GM18870 (cell line): ENCODE data around the gene NSRP1.
"Not testable (repeated sequence)": the region's sequence is repeated elsewhere in the genome, so short reads cannot be mapped to it uniquely, and the experiment has no call there.

Source experiments
- ATAC-seq: cut with Tn5 transposase; IDR thresholded peaks from one replicate; pipeline ENCODE4 v1.9.1; 2021; ENCODE audit warnings: moderate library complexity; ENCODE audit not compliant: unreplicated experiment

The NSRP1 gene

DNA sequence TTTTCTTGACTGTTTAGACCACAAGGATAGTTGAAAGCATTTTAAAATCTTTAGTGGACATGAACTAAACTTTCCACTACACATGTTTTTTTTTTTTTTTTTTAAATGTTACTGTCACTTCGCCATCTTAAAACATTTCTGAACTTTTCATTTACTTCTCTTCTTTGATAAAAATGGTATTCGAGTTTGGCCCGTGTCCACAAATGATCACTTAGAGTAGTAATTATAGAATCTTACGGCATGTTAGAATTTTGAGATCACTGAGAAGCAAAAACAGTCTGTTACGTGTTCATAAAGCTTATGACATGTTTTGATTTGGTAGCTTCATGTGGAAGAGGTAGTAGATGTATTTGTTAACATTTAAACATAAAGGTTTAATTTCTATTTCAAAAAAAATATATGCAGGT is 1.1 kb downstream of the NSRP1 start:
- no peak for ATAC-seq

DNA sequence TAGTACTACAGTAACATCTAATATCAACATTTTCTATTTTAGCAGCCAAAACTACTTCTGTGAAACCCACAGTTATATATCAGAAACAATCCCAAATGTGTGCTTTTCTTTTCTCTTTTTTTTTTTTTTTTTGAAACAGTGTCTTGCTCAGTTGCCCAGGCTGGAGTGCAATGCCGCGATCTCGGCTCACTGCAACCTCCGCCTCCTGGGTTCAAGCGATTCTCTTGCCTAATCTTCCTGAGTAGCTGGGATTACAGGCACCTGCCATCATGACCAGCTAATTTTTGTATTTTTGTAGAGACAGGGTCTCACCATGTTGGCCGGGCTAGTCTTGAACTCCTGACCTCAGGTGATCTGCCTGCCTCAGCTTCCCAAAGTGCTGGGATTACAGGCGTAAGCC is 2.0 kb downstream of the NSRP1 start:
- not testable (repeated sequence) for ATAC-seq

DNA sequence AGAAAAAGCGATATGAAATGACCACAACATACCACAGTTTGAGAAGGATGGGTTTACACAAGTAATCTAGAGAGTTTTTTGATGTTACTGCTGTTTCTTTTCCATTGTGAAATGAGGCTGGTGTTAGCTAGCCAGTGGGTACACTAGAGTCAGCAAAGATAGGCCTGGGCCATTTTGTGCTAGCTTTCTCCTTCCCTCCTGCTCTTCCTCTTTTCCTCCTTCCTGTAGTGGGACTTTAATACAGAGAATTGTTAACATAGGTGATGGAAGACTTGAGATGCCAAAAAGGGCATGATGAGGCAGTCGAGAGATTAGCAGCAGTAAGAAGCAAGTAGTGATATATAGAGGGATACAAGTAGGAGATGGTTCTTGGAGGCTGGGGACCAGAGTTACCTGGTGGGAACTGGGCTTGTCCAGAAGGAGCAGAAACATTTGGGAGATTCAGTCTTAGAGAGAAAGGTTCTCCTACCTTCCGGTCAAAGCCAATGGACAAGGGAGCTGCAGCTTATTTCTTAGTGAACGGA is 7.7 kb downstream of the NSRP1 start:
- ATAC-seq = no peak

DNA sequence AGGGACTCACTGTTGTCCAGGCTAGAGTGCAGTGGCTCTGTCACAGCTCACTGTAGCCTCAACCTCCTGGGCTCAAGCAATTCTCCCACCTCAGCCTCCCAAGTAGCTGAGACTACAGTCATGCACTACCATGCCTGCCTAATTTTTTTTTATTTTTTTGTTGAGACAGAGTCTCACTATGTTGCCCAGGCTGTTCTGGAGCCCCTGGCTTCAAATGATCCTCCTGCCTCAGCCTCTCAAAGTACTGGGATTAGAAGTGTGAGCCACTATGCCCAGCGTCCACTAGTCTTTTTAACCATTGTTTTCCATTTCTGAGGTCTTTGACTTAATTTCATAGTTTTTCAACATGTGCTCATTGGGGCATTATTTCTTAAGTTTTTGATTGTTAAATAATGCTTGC is 13.5 kb downstream of the NSRP1 start:
- no peak for ATAC-seq

DNA sequence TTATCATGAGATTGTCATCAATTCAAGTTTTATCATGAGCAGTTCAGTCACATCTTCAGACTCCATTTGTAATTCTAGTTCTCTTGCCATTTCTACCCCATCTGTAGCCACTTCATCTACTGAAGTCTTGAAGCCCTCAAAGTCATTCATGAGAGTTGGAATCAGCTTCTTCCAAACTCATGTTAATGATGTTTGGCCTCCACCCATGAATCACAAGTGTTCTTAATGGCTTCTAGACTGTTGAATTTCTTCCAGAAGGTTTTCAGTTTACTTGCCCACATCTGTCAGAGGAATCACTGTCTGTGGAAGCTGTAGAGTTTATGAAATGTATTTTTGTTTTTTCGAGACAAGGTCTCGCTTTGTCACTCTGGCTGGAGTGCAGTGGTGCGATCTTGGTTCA is 16.0 kb downstream of the NSRP1 start:
- no peak for ATAC-seq

DNA sequence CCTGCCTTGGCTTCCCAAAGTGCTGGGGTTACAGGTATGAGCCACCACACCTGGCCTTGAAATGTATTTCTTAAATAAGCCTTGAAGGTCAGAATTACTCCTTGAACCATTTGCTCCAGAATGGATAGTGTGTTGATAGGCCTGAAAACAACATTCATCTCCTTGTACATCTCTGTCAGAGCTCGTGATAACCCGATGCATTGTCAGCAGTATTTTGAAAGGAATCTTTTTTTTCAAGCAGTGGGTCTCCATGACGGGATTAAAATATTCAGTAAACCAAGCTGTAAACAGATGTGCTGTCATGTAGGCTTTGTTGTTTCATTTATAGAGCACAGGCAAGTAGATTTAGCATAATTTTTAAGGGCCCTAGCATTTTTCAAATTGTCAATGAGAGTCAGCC is 16.6 kb downstream of the NSRP1 start:
- ATAC-seq = no peak

DNA sequence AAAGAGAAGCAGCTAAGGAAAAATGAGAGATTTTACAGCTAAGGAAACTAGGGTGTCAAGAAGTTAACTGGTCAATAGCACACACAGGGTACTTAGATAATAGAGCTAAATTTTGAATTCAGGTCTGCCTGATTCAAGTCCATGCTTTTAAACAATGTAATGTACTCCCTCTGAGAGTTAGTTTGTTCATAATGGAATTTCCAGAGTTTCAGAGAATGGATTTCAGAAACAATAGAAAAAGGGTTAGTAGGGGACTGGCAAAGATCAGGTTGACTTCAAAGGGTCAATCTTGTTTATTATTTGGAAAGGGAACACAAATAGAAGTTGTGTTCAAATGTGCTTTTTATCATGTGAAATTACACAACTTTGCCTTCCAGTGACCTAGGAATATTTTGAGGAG is 17.9 kb downstream of the NSRP1 start:
- no peak for ATAC-seq

DNA sequence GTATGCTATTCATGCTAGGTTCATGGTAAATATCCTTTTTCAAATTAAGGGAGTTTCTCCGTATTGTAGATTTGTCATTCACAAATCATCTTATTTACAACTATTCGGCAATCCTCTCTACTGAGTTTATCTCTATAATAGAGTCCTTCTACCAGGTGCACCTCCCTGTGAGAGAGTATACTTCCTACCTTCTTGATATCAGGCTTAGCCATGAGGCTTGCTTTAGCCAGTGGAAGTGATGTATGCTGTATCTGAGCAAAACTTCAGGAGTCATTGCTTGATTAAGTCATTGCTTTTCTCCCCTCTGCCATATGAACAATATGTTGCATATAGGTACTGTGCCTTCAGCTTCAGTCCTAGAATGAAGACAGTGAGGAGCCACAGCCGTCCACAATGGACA is 20.5 kb downstream of the NSRP1 start:
- no peak for ATAC-seq

DNA sequence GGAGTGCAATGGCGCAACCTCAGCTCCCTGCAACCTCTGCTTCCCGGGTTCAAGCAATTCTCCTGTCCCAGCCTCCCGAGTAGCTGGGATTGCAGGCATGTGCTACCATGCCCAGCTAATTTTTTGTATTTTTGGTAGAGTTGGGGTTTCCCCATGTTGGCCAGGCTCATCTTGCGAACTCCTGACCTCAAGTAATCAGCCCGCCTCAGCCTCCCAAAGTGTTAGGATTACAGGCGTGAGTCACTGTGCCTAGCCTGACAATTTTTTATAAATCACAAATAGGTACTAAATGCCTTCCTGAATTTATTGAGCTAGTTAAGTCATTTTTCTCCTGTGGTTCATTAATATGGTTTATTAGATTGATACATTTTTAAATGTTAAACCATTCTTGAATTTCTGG is 31.2 kb downstream of the NSRP1 start:
- not testable (repeated sequence) for ATAC-seq

DNA sequence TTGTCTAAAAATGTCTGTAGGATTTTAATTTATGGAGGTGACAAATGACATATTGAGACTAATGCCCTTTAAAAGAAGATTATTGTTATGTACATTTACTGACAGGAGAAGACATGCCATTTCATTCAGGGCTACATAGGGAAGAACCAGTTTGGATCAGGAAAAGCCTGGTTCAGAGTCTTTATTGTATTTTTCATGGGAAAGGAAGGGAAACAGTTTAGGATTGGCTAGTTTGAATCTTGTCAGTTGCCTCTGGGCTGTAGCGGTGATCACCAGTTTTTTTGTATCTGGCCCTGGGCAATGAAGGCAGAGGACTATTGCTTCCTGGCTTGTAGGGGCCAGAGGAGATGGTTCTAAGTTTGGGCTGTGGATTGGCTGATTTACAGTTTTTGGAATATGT is 31.8 kb downstream of the NSRP1 start:
- no peak for ATAC-seq

DNA sequence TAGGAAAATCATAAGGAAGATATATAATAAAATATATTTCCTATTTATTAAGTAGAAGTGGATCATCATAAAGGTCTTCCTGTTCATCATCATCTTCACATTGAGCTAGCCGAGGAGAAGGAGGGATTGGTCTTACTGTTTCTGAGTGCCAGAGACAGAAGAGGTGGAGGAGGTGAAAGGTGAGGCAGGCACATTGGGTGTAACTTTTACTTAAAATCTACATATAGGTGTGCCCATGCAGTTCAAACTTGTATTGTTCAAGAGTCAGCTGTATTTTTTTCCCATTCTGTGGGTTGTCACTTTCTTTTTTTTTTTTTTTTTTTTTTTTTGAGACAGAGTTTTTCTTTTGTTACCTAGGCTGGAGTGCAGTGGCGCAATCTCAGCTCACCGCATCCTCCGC is 34.9 kb downstream of the NSRP1 start:
- no peak for ATAC-seq

DNA sequence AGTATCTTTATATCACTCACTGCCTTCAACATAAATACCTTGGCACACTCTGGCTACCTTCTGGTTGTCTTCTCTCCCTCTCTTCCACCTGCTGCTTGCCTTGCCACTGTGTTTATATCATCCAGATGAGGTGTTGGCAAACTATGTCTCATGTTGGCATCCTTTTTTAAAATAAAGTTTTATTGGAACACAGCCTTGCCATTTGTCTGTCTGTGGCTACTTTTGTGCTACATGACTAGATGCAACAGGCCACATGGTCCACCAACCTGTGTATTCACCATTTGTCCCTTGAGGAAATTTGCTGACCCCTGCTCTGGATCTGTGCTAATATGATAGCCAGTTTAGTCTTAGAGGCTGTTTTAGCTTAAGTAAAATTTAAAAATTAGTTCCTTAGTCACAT is 36.8 kb downstream of the NSRP1 start:
- ATAC-seq = no peak

DNA sequence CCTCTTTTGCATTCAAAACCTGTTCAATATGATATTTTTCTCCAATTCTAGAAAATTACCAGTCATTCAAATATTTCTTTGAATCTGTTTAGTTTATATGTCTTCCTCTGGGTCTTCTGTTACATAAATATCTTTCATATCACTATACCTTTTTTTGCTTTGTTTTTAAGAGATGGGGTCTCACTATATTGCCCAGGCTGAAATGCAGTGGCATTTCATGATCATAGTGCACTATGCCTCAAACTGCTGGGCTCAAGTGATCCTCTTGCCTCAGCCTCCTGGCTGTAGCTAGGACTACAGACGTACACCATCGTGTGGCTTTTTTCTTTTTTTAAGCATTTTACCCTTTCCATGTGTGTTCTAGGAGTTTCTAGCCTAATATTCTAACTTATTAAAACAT is 38.8 kb downstream of the NSRP1 start:
- no peak for ATAC-seq

DNA sequence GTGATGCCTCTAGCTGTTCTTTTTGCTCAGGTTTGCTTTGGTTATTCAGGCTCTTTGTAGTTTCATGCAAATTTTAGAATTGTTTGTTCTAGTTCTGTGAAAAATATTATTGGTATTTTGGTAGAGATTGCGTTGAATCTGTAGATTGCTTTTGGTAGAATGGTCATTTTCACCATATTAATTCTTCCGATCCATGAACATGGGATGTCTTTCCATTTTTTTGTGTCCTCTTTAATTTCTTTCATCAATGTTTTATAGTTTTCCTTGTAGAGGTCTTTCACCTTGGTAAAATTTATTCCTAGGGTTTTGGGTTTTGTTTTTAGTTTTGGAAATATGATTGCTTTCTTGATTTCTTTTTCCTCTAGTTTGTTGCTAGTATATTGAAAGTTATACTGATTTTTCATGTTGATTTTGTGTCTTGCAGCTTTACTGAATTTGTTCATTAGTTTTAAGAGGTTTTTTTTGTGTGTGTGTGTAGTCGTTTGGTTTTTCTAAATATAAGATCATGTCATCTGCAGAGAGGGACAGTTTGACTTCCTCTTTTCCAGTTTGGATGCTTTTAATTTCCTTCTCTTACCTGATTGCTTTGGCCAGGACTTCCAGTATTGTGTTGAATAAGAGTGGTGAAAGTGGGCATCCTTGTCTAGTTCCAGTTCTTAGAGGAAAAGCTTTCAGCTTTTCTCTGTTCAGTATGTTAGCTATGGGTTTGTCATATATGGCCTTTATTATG is 42.4 kb downstream of the NSRP1 start:
- ATAC-seq = no peak

DNA sequence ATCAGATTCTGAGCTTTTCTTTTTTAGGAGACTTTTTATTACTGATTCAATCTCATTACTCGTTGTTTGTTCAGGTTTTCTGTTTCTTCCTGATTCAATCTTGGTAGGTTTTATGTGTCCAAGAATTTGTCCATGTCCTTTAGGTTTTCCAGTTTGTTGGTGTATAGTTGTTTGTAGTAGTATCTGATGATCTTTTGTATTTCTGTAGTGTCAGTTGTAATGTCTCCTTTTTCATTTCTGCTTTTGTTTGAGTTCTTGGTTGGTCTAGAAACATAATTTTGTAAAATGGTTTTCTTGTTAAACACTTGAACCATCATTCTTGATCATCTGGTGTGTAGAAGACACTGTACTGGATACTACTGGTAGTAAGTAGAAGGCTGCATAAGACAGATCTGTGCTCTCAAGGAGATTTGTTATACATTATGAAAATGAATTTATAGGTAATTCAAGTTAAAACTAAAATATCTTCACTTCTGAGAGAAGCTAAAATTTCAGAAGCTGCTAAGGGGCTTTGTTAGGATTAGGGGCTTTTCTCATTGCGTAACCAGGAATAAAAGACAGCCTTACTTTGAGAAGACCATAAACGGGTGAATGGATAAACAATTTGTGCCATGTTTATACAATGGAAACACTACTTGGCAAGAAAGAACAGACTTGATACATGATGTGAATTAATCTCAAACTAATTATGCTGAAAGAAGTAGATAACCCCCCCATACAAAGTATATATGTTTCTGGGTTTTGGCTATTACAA is 44.0 kb downstream of the NSRP1 start:
- no peak for ATAC-seq

DNA sequence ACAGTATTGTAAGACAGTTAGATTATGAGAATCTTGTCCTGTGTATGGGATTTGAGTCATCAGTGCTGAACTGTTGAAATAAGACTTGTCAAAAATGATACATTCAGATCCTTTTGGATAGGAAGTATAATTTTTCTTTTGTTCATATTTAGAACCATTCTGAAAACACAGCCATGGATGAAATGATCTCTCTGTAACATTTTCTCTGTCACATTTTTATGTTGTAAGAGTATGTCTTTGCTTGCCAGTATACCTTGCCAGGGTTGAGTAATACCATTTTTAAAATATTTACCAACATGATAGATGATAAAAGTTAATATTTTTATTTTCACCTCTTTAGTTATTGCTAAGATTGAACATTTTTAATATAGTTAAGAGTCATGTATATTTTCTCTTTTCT is 45.0 kb downstream of the NSRP1 start:
- no peak for ATAC-seq

DNA sequence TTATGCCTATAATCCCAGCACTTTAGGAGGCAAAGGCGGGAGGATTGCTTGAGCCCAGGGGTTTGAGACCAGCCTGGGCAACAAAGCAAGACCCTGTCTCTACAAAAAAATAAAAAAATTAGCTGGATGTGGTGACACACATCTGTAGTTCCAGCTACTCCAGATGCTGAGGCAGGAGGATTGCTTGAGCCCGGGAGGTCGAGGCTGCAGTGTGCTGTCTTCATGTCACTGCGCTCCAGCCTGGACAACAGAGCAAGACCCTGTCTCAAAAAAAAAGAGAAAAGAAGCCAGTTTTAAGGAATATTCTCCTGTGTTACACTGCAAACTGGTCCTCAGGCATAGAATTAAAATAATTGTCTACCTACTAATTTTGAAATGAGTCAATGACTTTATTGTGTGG is 47.9 kb downstream of the NSRP1 start:
- ATAC-seq = no peak

DNA sequence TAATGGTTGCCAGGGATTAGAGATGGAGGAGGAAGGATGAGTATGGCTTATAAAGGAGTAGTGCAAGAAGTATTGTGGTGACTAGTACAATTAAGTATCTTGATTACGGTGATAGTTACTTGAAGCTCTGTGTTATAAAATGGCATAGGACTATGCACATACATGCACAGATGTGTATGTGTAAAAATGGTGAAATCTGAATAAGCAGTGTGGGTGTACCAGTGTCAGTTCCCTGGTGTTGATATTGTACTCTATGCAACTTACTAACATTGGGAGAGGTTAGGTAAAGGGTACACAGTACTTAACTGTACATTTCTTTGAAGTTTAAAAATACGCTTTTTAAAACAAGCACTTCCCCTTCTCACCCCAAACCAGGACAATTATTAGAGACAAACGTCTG is 48.5 kb downstream of the NSRP1 start:
- no peak for ATAC-seq

DNA sequence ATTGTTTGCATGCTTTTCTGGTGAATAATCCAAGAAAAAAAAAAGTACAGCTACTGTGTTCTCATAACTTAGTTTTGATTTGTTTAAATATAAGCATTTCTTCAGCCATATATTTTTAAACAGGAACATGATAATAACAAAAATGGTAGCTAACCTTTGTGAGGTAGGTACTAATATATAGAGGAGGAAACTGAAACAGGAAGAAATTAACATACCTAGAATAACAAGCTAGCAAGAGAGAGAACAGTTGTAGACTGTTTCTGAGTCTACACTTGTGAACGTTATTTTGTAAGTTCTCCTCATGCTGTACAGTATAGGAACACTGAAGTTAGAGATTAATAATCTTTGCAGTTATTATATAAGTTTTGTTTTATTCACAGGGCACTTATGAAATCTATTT is 49.3 kb downstream of the NSRP1 start:
- no peak for ATAC-seq

DNA sequence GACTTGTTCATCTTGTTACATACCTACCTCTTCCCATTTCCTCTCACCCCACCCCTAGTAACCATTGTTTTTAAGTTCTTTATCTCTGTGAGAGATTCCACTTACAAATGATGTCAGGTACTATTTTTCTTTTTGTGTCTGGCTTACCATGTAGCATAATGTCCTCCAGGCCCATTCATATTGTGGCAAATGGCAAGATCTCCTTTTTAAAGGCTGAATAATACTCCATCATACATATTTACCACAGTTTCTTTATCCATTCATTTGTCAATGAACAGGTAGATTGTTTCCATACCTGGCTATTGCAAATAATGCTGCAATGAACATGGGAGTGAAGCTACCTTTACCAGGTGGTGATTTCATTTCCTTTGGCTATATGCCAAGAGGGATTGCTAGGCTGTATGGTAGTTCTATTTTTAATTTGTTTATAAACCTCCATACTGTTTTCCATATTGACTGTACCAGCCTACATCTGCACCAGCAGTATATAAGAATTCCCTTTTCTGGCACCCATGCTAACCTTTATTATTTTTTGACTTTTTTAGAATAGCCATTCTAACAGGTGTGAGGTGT is 53.9 kb downstream of the NSRP1 start:
- ATAC-seq = no peak

DNA sequence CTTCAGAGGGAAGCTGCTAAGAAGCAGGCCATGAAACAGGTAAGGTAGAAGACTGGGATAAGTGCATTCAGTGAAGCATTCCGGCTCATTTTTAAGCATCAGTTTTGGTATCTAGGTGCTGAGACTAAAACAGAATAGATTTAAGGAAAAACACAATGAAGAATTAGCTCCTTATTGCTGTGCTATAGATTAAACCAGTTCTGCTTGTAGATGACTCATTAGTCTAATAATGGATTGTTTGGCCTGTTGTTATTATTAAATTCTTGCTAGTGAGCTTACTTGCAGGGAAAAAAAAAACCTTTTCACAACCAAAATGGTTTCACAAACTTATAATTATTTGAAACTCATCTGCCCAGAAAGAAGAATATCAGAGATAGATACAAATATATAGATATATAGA is 55.9 kb downstream of the NSRP1 start:
- ATAC-seq = no peak

DNA sequence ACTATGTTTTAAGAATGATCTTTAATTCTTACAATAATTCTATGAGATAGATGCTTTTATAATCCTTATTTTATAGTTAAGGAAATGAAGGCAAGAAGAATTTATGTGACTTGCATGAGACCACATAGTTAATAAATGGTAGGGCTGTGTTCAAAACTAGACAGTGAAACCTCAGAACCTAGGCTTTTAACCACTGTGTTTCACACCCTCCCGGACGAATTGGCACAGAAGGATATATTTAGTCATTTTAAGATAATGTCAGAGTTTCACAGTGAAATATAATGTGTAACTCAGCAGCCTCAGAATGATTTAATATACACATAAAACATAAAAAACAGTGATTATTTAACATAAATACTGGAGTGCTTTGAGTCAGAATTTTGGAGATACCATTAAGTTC is 57.0 kb downstream of the NSRP1 start:
- peak; percentile 76 for ATAC-seq
